ENCODE measurements around the gene ABCC5. TPM values are rescaled to one million over a fixed set of nuclear protein-coding genes. Genes with fewer than 3 reads are reported as not detected.
"Not testable (repeated sequence)": the region's sequence is repeated elsewhere in the genome, so short reads cannot be mapped to it uniquely, and the experiment has no call there.

ABCC5 gene
- total RNA-seq, 1 donor from 2014 or later: 18.0 TPM

DNA sequence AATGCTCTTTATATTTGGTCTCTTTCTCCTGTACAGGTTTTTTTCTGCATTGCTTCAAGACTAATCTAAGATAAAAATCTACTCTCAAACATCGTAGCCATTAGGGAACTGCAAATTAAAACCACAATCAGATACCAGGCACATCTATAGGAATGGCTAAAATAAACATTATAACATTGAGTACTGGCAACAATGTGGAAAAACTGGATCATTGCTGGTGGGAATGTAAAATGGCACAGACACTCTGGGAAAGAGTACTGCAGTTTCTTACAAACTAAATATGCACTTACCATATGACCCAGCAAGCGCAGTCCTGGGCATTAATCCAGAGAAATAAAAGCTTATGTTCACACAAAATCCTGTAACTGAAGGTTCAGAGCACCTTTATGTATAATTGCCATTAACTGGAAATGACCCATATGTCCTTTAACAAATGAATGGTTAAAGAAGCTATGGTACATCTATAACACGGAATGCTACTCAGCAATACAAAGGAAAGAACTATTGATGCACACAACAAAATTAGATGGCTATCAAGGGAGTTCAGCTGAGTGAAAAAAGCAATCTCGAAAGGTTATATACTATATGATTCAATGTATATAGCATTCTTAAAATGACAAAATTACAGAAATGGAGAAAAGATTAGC, 6.3 kb downstream of the ABCC5 start:
- intact Hi-C loops (cut with micrococcal nuclease): no loop called here
- H3K9me3 Mint-ChIP-seq: no peaks in the 10 kb centered on the region
- H3K36me3 Mint-ChIP-seq (ENCODE audit: low read depth): peaks cover 11% of the 10 kb centered on the region
- H3K27ac Mint-ChIP-seq: no peak overlapping the region
- no peak for DNase-seq (ENCODE audit: low spot score)
- H3K27me3 Mint-ChIP-seq (ENCODE audit: insufficient read depth): peaks cover 2% of the 10 kb centered on the region
- H3K4me1 Mint-ChIP-seq (ENCODE audit: low read depth): peaks cover 10% of the 10 kb centered on the region
- H3K4me3 Mint-ChIP-seq: no peak overlapping the region

DNA sequence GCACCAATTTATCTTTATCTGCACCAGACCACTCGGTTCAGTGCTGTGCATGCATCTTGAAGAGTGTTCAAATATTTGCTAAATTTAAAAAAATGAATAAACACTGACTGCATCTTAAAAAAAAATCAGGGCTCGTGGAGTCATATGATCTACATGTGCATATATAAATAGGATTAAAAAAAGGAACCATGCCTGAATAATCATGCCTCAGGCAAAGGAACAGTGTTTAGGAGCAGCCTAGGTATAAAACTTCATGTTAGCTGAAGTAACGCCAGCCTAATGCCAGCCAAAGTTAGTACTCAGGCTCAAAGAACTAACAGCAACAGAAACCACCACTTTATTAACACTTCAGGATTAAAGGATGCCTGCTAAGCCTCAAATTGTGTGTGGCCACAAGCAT, 9.5 kb downstream of the ABCC5 start:
- Mint-ChIP-seq H3K9me3 (no peaks in the 10 kb centered on the region), H3K4me1 (ENCODE audit: low read depth) (peaks cover 9% of the 10 kb centered on the region), H3K27me3 (ENCODE audit: insufficient read depth) (no peaks in the 10 kb centered on the region), H3K27ac (no peak overlapping the region), H3K4me3 (no peak overlapping the region), H3K36me3 (ENCODE audit: low read depth) (peaks cover 11% of the 10 kb centered on the region)
- no peak for DNase-seq (ENCODE audit: low spot score)
- intact Hi-C loops (cut with micrococcal nuclease): no loop called here

DNA sequence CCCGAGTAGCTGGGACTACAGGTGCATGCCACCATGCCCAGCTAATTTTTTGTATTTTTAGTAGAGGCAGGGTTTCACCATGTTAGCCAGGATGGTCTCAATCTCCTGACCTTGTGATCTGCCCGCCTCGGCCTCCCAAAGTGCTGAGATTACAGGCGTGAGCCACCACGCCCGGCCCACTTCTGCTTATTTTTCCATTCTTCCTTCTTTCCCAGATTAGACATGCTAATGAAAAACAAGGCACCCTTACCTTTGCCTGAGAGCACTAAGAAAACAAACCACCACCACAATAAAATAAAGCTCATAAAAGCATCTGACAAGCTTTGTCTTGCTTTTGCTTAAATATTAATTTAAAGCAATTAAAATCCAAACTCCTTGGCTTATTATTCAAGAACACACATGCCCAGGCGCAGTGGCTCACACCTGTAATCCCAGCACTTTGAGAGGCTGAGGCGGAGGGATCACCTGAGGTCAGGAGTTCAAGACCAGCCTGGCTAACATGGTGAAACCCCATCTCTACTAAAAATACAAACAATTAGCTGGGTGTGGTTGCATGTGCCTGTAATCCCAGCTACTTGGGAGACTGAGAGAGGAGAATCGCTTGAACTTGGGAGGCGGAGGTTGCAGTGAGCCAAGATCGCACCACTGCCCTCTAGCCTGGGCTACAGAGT, 10.4 kb downstream of the ABCC5 start:
- H3K4me3 Mint-ChIP-seq; H3K36me3 Mint-ChIP-seq (ENCODE audit: low read depth); intact Hi-C loops (cut with micrococcal nuclease); H3K27me3 Mint-ChIP-seq (ENCODE audit: insufficient read depth); DNase-seq (ENCODE audit: low spot score); H3K9me3 Mint-ChIP-seq; H3K27ac Mint-ChIP-seq; H3K4me1 Mint-ChIP-seq (ENCODE audit: low read depth): not testable (repeated sequence)

DNA sequence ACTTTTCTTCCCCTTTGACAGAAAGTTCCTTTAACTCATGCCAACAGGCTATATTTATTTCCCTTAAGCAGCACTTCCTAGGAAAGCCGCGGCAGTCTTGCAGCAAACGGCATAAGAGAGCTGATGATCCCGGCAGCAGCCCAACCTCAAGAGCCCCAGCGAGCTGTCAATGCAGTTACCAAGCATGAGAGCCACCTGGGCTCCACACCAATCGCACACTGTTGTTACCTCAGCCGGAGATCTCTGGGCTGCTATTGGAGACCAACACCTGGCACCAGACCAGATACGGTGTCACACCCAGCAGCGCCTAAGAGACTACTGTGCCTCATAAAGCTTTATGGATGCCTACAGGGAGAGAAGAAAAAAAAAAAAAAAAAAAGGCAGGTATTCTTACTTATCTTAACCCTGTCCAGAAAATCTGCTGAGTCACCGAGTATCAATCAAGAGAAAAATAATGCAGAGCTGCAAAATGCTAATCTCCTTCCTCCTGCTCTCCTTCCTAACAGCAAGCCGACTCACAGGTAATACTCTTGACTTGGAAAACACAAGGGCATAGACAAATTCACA, 11.7 kb downstream of the ABCC5 start:
- H3K27me3 Mint-ChIP-seq (ENCODE audit: insufficient read depth): no peaks in the 10 kb centered on the region
- intact Hi-C loops (cut with micrococcal nuclease): no loop called here
- no peak overlapping the region for H3K27ac Mint-ChIP-seq
- H3K9me3 Mint-ChIP-seq: no peaks in the 10 kb centered on the region
- H3K4me3 Mint-ChIP-seq: no peak overlapping the region
- peaks cover 4% of the 10 kb centered on the region for H3K36me3 Mint-ChIP-seq (ENCODE audit: low read depth)
- H3K4me1 Mint-ChIP-seq (ENCODE audit: low read depth): peaks cover 9% of the 10 kb centered on the region
- no peak for DNase-seq (ENCODE audit: low spot score)

DNA sequence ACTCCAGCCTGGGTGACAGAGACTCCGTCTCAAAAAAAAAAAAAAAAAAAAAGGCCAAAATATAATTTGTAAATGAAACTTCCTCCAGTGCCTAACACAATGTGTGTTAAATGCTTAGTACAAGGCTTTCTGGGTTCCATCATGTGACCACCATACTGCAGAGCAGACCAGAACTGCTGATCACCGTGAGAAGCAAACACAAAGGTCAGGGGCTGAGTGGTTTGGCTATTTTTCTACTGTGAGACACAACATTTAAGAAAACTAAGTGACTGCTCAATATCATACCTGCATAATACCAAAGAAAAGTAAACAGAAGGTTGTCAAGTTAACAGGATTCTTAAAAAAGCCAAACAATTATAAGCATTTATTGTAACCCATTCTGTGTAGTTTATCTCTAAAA, 13.2 kb downstream of the ABCC5 start:
- Mint-ChIP-seq H3K4me3 (no peak overlapping the region), H3K36me3 (ENCODE audit: low read depth) (peaks cover 3% of the 10 kb centered on the region), H3K4me1 (ENCODE audit: low read depth) (peaks cover 9% of the 10 kb centered on the region)

DNA sequence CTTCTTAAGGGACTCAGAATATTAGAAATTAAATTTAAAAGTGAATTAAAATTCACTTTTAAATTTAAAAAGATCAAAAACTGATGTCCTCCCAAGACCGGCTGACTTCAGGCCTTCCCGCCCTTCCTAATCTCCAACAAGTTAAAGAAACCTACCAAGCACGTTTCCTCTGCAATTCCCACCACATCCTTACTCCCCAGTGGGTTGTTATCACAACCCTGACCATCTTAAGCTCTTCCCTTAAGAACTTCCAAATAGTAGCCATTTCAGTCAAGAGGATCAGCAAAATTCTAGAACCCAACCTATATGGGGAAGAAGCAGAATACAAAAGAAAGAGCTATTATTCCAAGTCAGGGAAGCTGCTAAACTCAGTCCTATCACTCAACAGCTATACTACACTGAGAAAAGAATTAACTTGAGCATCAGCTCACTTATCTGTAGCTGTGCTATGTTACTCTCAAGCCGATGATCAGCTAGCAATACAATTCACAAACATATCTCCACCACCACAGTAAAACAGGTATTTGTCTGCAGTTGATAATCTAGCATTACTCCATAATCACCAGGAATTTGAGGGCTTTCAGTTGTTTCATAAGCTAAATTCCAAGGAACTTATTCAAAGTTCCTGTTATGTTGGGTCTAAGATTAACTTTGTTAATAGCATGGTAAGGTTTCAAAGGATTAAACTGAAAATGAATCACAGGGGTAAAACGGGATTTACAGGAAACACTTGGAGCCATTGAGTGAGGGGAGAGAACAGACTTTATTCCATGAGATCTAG, 14.3 kb downstream of the ABCC5 start:
- Mint-ChIP-seq H3K9me3 (no peaks in the 10 kb centered on the region), H3K4me1 (ENCODE audit: low read depth) (peaks cover 9% of the 10 kb centered on the region), H3K4me3 (no peak overlapping the region), H3K27ac (no peak overlapping the region), H3K27me3 (ENCODE audit: insufficient read depth) (no peaks in the 10 kb centered on the region), H3K36me3 (ENCODE audit: low read depth) (peaks cover 3% of the 10 kb centered on the region)
- intact Hi-C loops (cut with micrococcal nuclease): no loop called here
- no peak for DNase-seq (ENCODE audit: low spot score)

More for the DNA sequence above, 13.2 kb downstream of the ABCC5 start:
- intact Hi-C loops (cut with micrococcal nuclease): no loop called here
- no peak for DNase-seq (ENCODE audit: low spot score)
- Mint-ChIP-seq H3K27me3 (ENCODE audit: insufficient read depth) (no peaks in the 10 kb centered on the region), H3K9me3 (no peaks in the 10 kb centered on the region), H3K27ac (no peak overlapping the region)

DNA sequence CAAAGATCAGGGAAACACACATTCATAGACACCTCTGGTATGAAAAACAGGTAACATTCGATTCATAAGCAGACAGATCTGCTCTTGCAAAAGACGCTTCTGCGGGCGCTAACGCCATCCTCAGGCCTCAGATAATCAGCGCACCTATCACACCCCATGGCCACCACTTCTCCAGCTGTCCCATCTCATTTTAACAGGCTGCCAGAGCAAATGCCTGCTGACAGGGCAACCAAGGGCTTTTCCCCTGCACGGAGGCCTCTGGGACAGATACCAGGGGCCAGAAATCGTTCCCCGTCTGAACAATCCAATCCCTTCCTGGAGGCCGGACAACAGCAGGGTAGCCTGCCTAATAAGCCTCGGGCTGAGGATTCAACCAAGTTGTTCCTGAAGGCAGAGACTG, 15.2 kb downstream of the ABCC5 start:
- no peak overlapping the region for H3K4me3 Mint-ChIP-seq
- H3K9me3 Mint-ChIP-seq: no peaks in the 10 kb centered on the region
- DNase-seq (ENCODE audit: low spot score): no peak
- intact Hi-C loops (cut with micrococcal nuclease): no loop called here
- H3K4me1 Mint-ChIP-seq (ENCODE audit: low read depth): peaks cover 9% of the 10 kb centered on the region
- H3K27me3 Mint-ChIP-seq (ENCODE audit: insufficient read depth): no peaks in the 10 kb centered on the region
- peaks cover 3% of the 10 kb centered on the region for H3K36me3 Mint-ChIP-seq (ENCODE audit: low read depth)
- H3K27ac Mint-ChIP-seq: no peak overlapping the region

DNA sequence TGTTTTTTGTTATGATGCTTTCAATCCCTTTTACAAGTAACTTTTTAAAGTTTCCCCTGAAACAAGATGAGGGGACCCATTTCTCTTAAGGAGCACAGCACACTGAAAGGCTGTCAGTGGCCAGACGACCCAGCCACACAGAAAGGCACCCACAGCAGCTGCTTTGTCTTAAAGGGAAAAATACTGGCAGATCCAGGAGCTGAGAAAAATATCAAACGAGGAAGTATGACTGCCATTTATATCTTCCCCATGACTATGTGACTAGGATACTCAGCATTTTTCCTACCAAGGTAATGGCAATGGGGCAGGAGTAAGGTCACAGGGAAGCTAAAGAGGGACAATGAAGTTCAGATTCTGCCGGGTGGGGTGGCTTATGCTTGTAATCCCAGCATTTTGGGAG, 15.9 kb downstream of the ABCC5 start:
- H3K4me3 Mint-ChIP-seq: no peak overlapping the region
- H3K36me3 Mint-ChIP-seq (ENCODE audit: low read depth): peaks cover 3% of the 10 kb centered on the region
- no peak for DNase-seq (ENCODE audit: low spot score)
- H3K27me3 Mint-ChIP-seq (ENCODE audit: insufficient read depth): no peaks in the 10 kb centered on the region
- intact Hi-C loops (cut with micrococcal nuclease): no loop called here
- peaks cover 9% of the 10 kb centered on the region for H3K4me1 Mint-ChIP-seq (ENCODE audit: low read depth)
- H3K9me3 Mint-ChIP-seq: no peaks in the 10 kb centered on the region
- no peak overlapping the region for H3K27ac Mint-ChIP-seq

DNA sequence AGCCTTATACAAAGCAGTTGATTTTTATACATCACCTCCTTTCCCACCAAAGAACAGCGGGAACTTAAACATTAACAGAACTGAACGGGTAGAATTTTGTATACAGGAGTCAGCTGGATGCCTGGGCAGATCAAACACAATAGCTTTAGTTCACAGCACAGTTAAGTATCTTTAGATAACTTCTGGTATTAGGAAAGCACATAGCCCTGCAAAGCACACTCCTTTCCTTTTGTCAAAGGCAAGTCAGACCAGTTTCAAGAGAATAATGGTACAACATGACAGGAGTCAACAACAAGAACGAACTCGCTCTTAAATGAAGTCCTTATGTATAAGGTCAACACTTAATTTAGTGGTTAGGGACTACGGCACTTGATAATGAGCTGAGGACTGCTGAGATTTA, 26.3 kb downstream of the ABCC5 start:
- Mint-ChIP-seq H3K4me1 (ENCODE audit: low read depth) (no peaks in the 10 kb centered on the region), H3K9me3 (no peaks in the 10 kb centered on the region), H3K27ac (no peak overlapping the region), H3K4me3 (no peak overlapping the region), H3K27me3 (ENCODE audit: insufficient read depth) (no peaks in the 10 kb centered on the region), H3K36me3 (ENCODE audit: low read depth) (peaks cover 2% of the 10 kb centered on the region)
- no peak for DNase-seq (ENCODE audit: low spot score)
- intact Hi-C loops (cut with micrococcal nuclease): no loop called here

DNA sequence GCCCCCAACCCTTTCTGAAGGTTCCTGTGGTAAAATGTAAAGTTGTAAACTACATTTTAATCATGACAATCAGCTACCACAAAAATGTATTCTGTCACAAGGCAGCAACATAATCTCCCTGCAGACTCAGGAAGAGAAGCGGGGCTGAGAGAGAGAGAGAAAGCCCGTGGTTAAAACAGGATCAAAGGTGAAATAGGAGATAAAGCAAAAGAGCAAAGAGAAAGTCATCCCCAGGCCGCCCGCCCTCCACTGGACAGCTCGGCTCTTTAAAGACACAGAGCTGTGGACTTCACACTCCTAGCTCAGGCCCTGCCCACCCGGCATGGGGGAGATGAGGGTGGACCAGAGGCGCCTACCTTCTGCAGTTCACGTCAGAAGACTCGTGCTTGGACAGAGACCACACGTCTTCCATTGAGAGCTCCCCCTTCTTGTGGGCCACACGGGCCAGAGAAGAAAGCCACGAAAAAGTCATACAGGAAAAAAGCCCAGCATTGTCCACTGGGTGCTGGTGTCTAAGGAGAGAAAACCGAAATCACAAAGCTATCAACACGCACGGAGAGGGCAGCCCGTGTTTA, 29.4 kb downstream of the ABCC5 start:
- Mint-ChIP-seq H3K27me3 (ENCODE audit: insufficient read depth) (no peaks in the 10 kb centered on the region), H3K4me3 (no peak overlapping the region), H3K4me1 (ENCODE audit: low read depth) (no peaks in the 10 kb centered on the region), H3K27ac (no peak overlapping the region), H3K9me3 (no peaks in the 10 kb centered on the region), H3K36me3 (ENCODE audit: low read depth) (peaks cover 4% of the 10 kb centered on the region)
- DNase-seq (ENCODE audit: low spot score): no peak
- intact Hi-C loops (cut with micrococcal nuclease): no loop called here

DNA sequence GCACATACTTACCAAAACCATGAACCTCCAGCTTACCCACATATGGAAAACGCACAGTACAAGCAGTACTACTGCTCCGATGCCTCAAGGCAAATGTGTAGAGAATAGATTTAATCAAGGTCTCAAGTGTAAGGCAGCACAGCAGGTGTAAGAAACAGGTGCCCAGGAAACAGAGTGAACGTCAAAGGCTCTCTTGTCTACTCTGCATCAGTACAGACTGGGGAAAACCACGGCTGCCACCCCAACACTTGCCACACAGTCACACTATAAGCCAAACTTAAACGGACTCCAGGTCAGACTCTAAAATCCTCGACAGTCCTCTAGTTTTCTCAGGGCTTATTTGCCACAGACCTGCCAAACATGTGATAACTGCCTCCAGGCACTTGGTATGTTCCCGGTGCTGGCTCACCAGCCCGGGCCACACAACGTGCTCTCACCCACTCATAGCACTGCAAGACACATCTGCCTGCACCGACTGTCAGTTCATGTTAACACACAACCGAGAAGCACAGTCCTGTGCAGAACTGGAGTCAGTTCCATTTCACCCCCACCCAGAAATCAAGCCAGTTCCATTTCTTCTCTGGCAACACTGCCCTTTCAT, 30.6 kb downstream of the ABCC5 start:
- Mint-ChIP-seq H3K27me3 (ENCODE audit: insufficient read depth) (no peaks in the 10 kb centered on the region), H3K27ac (no peak overlapping the region), H3K4me1 (ENCODE audit: low read depth) (no peaks in the 10 kb centered on the region), H3K36me3 (ENCODE audit: low read depth) (peaks cover 6% of the 10 kb centered on the region), H3K9me3 (no peaks in the 10 kb centered on the region), H3K4me3 (no peak overlapping the region)
- intact Hi-C loops (cut with micrococcal nuclease): no loop called here
- no peak for DNase-seq (ENCODE audit: low spot score)

DNA sequence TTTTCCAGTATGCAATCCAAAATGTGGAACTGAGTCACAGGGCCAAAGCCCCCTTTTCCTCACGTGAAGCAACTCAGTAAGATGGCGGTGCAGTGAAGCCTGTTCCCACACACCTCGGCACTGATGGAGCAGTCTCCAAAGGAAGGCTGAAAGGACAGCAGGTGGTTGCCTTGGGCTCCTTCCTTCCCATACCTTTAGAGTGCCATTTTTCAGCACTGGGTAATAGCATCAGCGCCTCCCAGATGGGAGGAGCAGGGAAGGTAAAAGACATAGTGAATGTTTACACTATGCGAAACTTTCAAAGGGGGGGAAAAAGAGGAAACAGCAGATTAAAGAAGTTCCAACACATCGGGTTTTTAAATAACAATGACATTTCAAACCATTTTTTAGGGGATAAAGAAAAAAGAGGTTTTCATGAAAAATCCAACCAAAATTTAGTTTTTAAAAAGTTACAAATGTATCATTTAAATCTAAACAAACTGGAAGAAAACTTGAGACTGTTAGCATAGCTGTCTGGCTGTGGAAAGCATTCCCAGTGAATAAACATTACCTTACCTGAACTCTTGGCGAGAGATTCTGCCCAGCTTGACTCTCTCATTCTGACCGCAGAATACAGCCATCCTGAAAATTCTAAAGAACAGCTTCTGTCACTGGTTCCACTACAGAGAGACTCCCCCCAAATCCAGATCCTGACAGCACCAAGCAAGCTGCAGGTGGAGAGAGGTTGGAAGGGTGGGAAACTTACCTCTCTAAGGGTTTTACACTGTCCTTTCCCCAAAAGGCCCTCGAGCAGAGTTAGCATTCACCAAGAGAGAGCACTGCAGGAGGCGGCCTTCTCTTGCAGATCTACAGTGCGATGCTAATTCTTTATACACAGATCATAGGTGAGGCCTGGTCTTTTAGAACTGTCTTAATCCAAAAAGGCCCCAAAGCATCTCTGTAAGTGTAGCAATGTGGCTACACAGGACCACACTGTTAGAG, 32.6 kb downstream of the ABCC5 start:
- intact Hi-C loops (cut with micrococcal nuclease): no loop called here
- Mint-ChIP-seq H3K27ac (no peak overlapping the region), H3K4me1 (ENCODE audit: low read depth) (no peaks in the 10 kb centered on the region), H3K9me3 (no peaks in the 10 kb centered on the region), H3K27me3 (ENCODE audit: insufficient read depth) (no peaks in the 10 kb centered on the region), H3K36me3 (ENCODE audit: low read depth) (peaks cover 6% of the 10 kb centered on the region), H3K4me3 (no peak overlapping the region)
- DNase-seq (ENCODE audit: low spot score): no peak
